ENCODE data around the gene DIPK1A. TPM values are rescaled to one million over a fixed set of nuclear protein-coding genes. Genes with fewer than 3 reads are reported as not detected.
"Not testable (repeated sequence)": the region's sequence is repeated elsewhere in the genome, so short reads cannot be mapped to it uniquely, and the experiment has no call there.

DIPK1A gene
- total and polyA plus RNA-seq, 12 donors = 0.91 to 10.2 (median 3.0) TPM

GRCh38 chr1:92973203-92973897 lies 12.1 kb upstream of the DIPK1A start:
- no peaks in the 10 kb centered on the region for H3K9me3 ChIP-seq (replicated peaks in 1 of 3)
- TF ChIP-seq CTCF (IDR thresholded peaks at IDR 0.05) (no peak), POLR2A (IDR thresholded peaks at IDR 0.05) (no peak)
- no peak for DNase-seq
- no peaks in the 10 kb centered on the region for H3K27me3 ChIP-seq
- H3K4me1 ChIP-seq (replicated peaks in 1 of 2) = peaks cover 0 to 7% of the 10 kb centered on the region in 2 donors
- H3K36me3 ChIP-seq (replicated peaks in 1 of 2) = no peaks in the 10 kb centered on the region
- H3K27ac ChIP-seq = no peak overlapping the region
- H3K4me3 ChIP-seq = no peak overlapping the region
- WGBS, 4 donors = 75 to 78% (median 75%) methylated on average over 6 of the region's 6 CpGs
- intact Hi-C loops (cut with DNase I) = no loop called here

- intact Hi-C loops (cut with DNase I) = no loop called here
- WGBS, 4 donors = 27 to 44% (median 40%) methylated on average over 1 of the region's 1 CpG
- peaks cover 0 to 7% of the 10 kb centered on the region in 2 donors for H3K4me1 ChIP-seq (replicated peaks in 1 of 2)
- no peaks in the 10 kb centered on the region for H3K27me3 ChIP-seq
- TF ChIP-seq POLR2A (IDR thresholded peaks at IDR 0.05) = no peak
- TF ChIP-seq CTCF (IDR thresholded peaks at IDR 0.05) = no peak
- no peaks in the 10 kb centered on the region for H3K36me3 ChIP-seq (replicated peaks in 1 of 2)
- H3K9me3 ChIP-seq (replicated peaks in 1 of 3) = no peaks in the 10 kb centered on the region
- no peak overlapping the region for H3K27ac ChIP-seq
- DNase-seq = no peak
- H3K4me3 ChIP-seq = no peak overlapping the region
These were observed 11.3 kb upstream of the DIPK1A start for GRCh38 chr1:92972409-92973129.

- H3K4me3 ChIP-seq; H3K4me1 ChIP-seq (replicated peaks in 1 of 2); H3K27ac ChIP-seq; H3K27me3 ChIP-seq; DNase-seq; intact Hi-C loops (cut with DNase I); H3K36me3 ChIP-seq (replicated peaks in 1 of 2); H3K9me3 ChIP-seq (replicated peaks in 1 of 3): not testable (repeated sequence)
- WGBS, 4 donors = 65 to 82% (median 72%) methylated on average over 6 of the region's 6 CpGs
These were observed 10.7 kb upstream of the DIPK1A start for GRCh38 chr1:92971932-92972331.

GRCh38 chr1:92970990-92971689 lies 9.9 kb upstream of the DIPK1A start:
- TF ChIP-seq CTCF (IDR thresholded peaks at IDR 0.05) (no peak), POLR2A (IDR thresholded peaks at IDR 0.05) (no peak)
- H3K9me3 ChIP-seq (replicated peaks in 1 of 3) = no peaks in the 10 kb centered on the region
- no peak overlapping the region for H3K4me3 ChIP-seq
- intact Hi-C loops (cut with DNase I) = no loop called here
- peaks cover 0 to 7% of the 10 kb centered on the region in 2 donors for H3K4me1 ChIP-seq (replicated peaks in 1 of 2)
- WGBS, 4 donors = 81 to 89% (median 86%) methylated on average over 7 of the region's 7 CpGs
- H3K27ac ChIP-seq = no peak overlapping the region
- H3K36me3 ChIP-seq (replicated peaks in 1 of 2) = no peaks in the 10 kb centered on the region
- no peaks in the 10 kb centered on the region for H3K27me3 ChIP-seq
- no peak for DNase-seq

Measured in adrenal gland (tissue), 12 donors.